ENCODE measurements around the gene KIF13A. TPM values are rescaled to one million over a fixed set of nuclear protein-coding genes. Genes with fewer than 3 reads are reported as not detected.

The KIF13A gene
- total RNA-seq, 1 donor from 2014 or later, result 34.4 TPM

DNA sequence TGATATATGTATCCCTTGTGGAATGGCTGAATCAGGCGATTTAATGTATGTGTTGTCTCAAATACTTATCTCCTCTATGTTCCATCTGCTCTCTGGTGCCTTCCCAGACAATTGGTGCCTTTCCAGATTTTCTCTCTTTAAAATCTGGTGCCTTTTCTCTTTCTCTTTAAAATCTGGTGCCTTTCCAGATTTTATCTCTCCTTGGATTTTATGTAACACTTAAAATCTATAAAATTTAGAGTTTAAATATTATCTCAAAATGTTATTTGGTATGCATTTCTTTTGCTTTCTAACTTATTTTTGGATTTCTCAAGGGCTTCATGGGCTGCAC lies 116.3 kb downstream of the KIF13A start:
- H3K9me3 Mint-ChIP-seq, result peaks cover 4% of the 10 kb centered on the region
- H3K36me3 Mint-ChIP-seq (ENCODE audit: low read depth), result peaks cover 7% of the 10 kb centered on the region
- TF ChIP-seq, protein P1, sequence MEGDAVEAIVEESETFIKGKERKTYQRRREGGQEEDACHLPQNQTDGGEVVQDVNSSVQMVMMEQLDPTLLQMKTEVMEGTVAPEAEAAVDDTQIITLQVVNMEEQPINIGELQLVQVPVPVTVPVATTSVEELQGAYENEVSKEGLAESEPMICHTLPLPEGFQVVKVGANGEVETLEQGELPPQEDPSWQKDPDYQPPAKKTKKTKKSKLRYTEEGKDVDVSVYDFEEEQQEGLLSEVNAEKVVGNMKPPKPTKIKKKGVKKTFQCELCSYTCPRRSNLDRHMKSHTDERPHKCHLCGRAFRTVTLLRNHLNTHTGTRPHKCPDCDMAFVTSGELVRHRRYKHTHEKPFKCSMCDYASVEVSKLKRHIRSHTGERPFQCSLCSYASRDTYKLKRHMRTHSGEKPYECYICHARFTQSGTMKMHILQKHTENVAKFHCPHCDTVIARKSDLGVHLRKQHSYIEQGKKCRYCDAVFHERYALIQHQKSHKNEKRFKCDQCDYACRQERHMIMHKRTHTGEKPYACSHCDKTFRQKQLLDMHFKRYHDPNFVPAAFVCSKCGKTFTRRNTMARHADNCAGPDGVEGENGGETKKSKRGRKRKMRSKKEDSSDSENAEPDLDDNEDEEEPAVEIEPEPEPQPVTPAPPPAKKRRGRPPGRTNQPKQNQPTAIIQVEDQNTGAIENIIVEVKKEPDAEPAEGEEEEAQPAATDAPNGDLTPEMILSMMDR (conservative IDR thresholded peaks at IDR 0.05), result no peak
- DNase-seq (ENCODE audit: low read depth, low spot score), result no peak
- H3K4me3 Mint-ChIP-seq, result no peak overlapping the region
- no peaks in the 10 kb centered on the region for H3K27me3 Mint-ChIP-seq (ENCODE audit: low read depth)
- peaks cover 23% of the 10 kb centered on the region for H3K4me1 Mint-ChIP-seq
- H3K27ac Mint-ChIP-seq (ENCODE audit: unreplicated experiment), result no peak overlapping the region

DNA sequence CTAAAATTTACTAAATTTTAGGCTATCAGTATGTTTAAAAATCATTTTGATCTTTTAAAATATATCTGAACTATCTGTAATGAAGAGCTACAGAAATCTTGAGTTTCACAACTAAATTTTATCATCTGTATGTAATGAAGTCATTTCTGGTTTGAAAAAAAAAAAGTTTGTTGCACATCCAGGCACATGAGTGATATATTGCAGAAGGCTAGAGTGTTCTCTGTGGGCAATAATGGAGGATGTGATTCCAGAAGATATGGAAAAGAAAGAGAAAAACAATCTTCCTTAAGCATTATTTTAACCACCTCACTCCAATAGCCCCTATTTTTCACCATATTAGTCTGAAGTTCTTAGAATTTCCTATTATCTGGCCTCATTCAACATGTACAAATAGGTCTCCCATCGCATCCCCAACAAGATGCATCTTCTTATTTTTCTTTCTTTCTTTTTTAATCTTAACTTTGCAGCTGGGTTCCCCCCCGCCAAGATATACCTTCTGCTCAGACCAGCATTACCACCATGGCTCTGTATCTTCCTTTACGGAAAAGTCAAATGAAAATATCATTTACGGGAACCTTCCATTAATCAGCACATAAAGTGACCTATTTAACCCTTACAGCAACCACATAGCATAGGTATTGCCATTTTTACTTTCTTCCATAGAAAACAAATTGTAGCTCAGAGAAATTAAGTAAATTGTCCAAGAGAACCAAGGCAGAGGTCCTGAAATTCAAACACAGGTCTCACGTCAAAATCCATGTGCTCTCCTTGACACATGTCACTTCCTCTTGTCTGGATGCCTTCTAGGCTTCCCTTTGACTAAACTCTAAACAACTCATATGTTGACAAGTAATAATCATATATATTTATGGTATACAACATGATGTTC lies 116.9 kb downstream of the KIF13A start:
- Mint-ChIP-seq H3K36me3 (ENCODE audit: low read depth) (peaks cover 6% of the 10 kb centered on the region), H3K27me3 (ENCODE audit: low read depth) (no peaks in the 10 kb centered on the region), H3K4me1 (peaks cover 25% of the 10 kb centered on the region), H3K27ac (ENCODE audit: unreplicated experiment) (no peak overlapping the region), H3K4me3 (no peak overlapping the region), H3K9me3 (peaks cover 3% of the 10 kb centered on the region)
- DNase-seq (ENCODE audit: low read depth, low spot score), result no peak
- TF ChIP-seq, protein P1 (conservative IDR thresholded peaks at IDR 0.05), result no peak

DNA sequence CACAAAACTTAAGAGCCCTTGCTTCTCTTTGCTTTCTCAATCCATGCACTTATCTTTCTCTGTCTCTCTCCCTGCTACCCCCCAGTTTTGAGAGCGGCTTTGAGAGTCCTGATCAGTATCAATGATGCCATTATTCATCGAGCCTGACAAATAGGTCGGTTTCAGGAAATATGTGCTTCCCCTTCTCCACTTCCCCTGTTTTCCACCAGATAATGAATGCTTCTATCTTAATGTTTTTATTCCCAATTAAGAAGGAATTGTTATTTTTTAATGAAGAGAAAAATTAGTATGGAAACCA lies 117.7 kb downstream of the KIF13A start:
- TF ChIP-seq, protein P1 (conservative IDR thresholded peaks at IDR 0.05), result no peak
- H3K9me3 Mint-ChIP-seq, result peaks cover under 1% of the 10 kb centered on the region
- H3K4me3 Mint-ChIP-seq, result no peak overlapping the region
- H3K36me3 Mint-ChIP-seq (ENCODE audit: low read depth), result peaks cover 4% of the 10 kb centered on the region
- H3K4me1 Mint-ChIP-seq, result peaks cover 26% of the 10 kb centered on the region
- no peak for DNase-seq (ENCODE audit: low read depth, low spot score)
- no peaks in the 10 kb centered on the region for H3K27me3 Mint-ChIP-seq (ENCODE audit: low read depth)
- peak overlapping the region; percentile 16 for H3K27ac Mint-ChIP-seq (ENCODE audit: unreplicated experiment)

DNA sequence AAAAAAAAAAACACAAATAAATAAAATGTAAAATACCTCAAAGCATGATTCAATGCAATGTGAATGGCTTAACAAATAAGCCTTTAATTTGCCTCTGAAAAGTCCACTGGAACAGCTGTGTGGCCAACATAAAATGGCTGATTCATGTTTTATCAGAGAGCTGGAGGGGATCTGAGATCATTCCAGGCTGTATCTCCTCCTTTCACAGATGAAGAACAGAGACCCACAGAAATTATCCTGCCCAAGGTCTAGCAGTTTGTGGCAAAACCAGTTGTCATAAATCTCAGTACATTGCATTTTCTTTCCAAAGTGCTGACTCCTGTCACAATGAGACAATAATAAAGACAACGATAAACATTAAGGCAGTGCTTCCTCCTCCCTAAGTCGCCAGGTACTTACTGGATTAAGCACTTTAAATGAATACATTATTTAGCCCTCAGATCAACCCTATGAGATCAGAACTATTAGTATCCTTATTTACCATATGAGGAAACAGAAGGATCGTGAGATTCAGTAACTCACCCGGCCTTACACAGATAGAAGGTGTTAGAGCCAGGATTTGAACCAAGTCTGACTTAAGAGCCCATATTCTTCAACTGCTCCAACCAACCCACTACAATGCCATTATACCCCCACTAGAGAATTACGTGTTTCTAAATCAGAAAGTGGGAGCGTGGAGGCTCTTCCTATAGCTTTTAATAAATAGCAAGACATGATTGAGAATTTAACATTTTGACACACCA lies 118.3 kb downstream of the KIF13A start:
- Mint-ChIP-seq H3K4me3 (no peak overlapping the region), H3K36me3 (ENCODE audit: low read depth) (peaks cover 4% of the 10 kb centered on the region), H3K4me1 (peaks cover 27% of the 10 kb centered on the region), H3K9me3 (no peaks in the 10 kb centered on the region), H3K27ac (ENCODE audit: unreplicated experiment) (peak overlapping the region; percentile 16), H3K27me3 (ENCODE audit: low read depth) (no peaks in the 10 kb centered on the region)
- DNase-seq (ENCODE audit: low read depth, low spot score), result no peak
- TF ChIP-seq, protein P1 (conservative IDR thresholded peaks at IDR 0.05), result no peak

DNA sequence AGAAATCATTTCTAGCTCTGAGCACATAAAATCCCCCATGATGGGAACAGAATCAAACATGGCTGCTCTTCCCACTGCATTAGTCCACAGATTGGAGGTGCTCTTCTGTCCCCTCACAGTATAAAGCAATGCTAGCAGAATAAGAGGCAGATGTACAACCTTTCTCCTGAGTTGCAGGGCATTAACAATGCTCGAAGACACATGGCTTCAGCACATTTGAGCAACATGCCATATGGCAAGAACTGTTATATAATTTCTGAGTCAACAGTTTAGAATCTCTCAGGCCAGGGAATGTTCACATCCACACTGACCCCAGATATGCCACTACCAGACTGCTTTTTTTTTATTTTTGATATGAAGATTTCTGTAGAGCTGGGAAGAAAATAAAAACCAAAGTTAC lies 119.6 kb downstream of the KIF13A start:
- H3K9me3 Mint-ChIP-seq, result no peaks in the 10 kb centered on the region
- peaks cover 35% of the 10 kb centered on the region for H3K4me1 Mint-ChIP-seq
- H3K36me3 Mint-ChIP-seq (ENCODE audit: low read depth), result peaks cover 4% of the 10 kb centered on the region
- H3K4me3 Mint-ChIP-seq, result no peak overlapping the region
- peak overlapping the region; percentile 23 for H3K27ac Mint-ChIP-seq (ENCODE audit: unreplicated experiment)
- TF ChIP-seq, protein P1 (conservative IDR thresholded peaks at IDR 0.05), result no peak
- H3K27me3 Mint-ChIP-seq (ENCODE audit: low read depth), result no peaks in the 10 kb centered on the region
- DNase-seq (ENCODE audit: low read depth, low spot score), result no peak

All from neural crest cell (in vitro differentiated cells).